ENCODE results near the gene PCDHGC5. TPM values are rescaled to one million over a fixed set of nuclear protein-coding genes. Genes with fewer than 3 reads are reported as not detected.
A peak's percentile ranks its signal among the peaks of the same experiment; 100 is the strongest.

PCDHGC5 gene
- total and polyA plus RNA-seq, 11 donors = 0.72 to 5.4 (median 3.0) TPM

- intact Hi-C loops (cut with DNase I) = no loop called here
Measured at GRCh38 chr5:141485321-141486055, 3.4 kb upstream of the PCDHGC5 start.

DNA sequence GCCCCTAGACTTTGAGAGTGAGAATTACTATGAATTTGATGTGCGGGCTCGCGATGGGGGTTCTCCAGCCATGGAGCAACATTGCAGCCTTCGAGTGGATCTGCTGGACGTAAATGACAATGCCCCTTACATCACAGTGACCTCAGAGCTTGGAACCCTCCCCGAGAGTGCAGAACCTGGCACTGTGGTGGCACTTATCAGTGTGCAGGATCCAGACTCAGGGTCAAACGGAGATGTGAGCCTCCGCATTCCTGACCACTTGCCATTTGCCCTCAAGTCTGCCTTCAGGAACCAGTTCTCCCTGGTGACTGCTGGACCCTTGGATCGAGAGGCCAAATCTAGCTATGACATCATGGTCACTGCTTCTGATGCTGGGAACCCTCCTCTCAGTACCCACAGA, 2.8 kb upstream of the PCDHGC5 start:
- H3K36me3 ChIP-seq = peaks cover 0 to 37% (median 16%) of the 10 kb centered on the region in 9 donors
- intact Hi-C loops (cut with DNase I) = no loop called here
- WGBS, 4 donors = 83 to 89% (median 85%) methylated on average over 7 to 9 of the region's 9 CpGs
- no peak for DNase-seq
- H3K4me1 ChIP-seq = peaks cover 0 to 77% (median 28%) of the 10 kb centered on the region in 12 donors
- no peak overlapping the region for H3K4me3 ChIP-seq
- peaks cover 0 to 29% (median 0%) of the 10 kb centered on the region in 9 donors for H3K27me3 ChIP-seq
- H3K27ac ChIP-seq = no peak overlapping the region
- no peak for TF ChIP-seq POLR2A (IDR thresholded peaks at IDR 0.05)
- no peak for TF ChIP-seq CTCF (IDR thresholded peaks at IDR 0.05)
- no peaks in the 10 kb centered on the region for H3K9me3 ChIP-seq
- ATAC-seq = no peak

More at GRCh38 chr5:141485321-141486055, 3.4 kb upstream of the PCDHGC5 start:
- Histone ChIP-seq H3K9me3 (no peaks in the 10 kb centered on the region), H3K27me3 (peaks cover 0 to 23% (median 0%) of the 10 kb centered on the region in 9 donors), H3K4me1 (peaks cover 0 to 83% (median 28%) of the 10 kb centered on the region in 12 donors), H3K4me3 (peak overlapping the region in 10 of 12 donors; percentile 1 to 57 (median 44)), H3K27ac (peak overlapping the region in 1 of 12 donors; percentile 9), H3K36me3 (peaks cover 0 to 32% (median 10%) of the 10 kb centered on the region in 9 donors)
- ATAC-seq (peak in 2 of 4 donors; percentile 12 to 19), DNase-seq (peak in 1 of 5 donors; percentile 31)
- 50 to 62% (median 54%) methylated on average over 37 to 38 of the region's 38 CpGs for WGBS, 4 donors
- TF ChIP-seq POLR2A (IDR thresholded peaks at IDR 0.05) = no peak
- TF ChIP-seq CTCF (IDR thresholded peaks at IDR 0.05) = no peak

GRCh38 chr5:141487131-141487530, 1.8 kb upstream of the PCDHGC5 start:
- H3K4me1 ChIP-seq = peaks cover 0 to 71% (median 25%) of the 10 kb centered on the region in 12 donors
- peaks cover 0 to 40% (median 0%) of the 10 kb centered on the region in 9 donors for H3K27me3 ChIP-seq
- ATAC-seq (no peak), DNase-seq (no peak)
- 65 to 78% (median 76%) methylated on average over 6 to 7 of the region's 7 CpGs for WGBS, 4 donors
- TF ChIP-seq CTCF (IDR thresholded peaks at IDR 0.05) (no peak), POLR2A (IDR thresholded peaks at IDR 0.05) (no peak)
- no peaks in the 10 kb centered on the region for H3K9me3 ChIP-seq
- intact Hi-C loops (cut with DNase I) = no loop called here
- H3K27ac ChIP-seq = no peak overlapping the region
- H3K36me3 ChIP-seq = peaks cover 0 to 47% (median 22%) of the 10 kb centered on the region in 9 donors
- H3K4me3 ChIP-seq = no peak overlapping the region

DNA sequence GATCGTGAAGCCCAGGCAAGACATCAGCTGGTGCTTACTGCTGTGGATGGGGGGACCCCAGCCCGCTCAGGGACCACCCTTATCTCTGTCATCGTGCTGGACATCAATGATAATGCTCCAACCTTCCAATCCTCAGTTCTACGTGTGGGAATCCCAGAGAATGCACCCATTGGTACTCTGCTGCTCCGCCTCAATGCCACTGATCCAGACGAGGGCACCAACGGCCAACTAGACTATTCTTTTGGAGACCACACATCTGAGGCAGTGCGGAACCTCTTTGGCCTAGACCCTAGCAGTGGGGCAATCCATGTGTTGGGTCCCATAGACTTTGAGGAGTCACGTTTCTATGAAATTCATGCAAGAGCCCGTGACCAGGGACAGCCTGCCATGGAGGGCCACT, 960 bp downstream of the PCDHGC5 start:
- DNase-seq (no peak), ATAC-seq (no peak)
- Histone ChIP-seq H3K36me3 (peaks cover 0 to 53% (median 22%) of the 10 kb centered on the region in 9 donors), H3K9me3 (no peaks in the 10 kb centered on the region), H3K27ac (no peak overlapping the region), H3K4me1 (peaks cover 0 to 68% (median 25%) of the 10 kb centered on the region in 12 donors), H3K4me3 (no peak overlapping the region), H3K27me3 (peaks cover 0 to 48% (median 0%) of the 10 kb centered on the region in 9 donors)
- 89 to 94% (median 93%) methylated on average over 7 to 10 of the region's 10 CpGs for WGBS, 4 donors
- TF ChIP-seq POLR2A (IDR thresholded peaks at IDR 0.05) (no peak), CTCF (IDR thresholded peaks at IDR 0.05) (no peak)
- intact Hi-C loops (cut with DNase I) = no loop called here
